Left cardiac atrium (tissue), 4 donors: ENCODE results near the gene AATK. TPM values are rescaled to one million over a fixed set of nuclear protein-coding genes. Genes with fewer than 3 reads are reported as not detected.

Source experiments
- ATAC-seq, 2 donors: fragments of 200-7000 bp; cut with Tn5 transposase; one replicate each; pipeline ENCODE4 v1.9.1; 2020; ENCODE audit warnings: mild to moderate bottlenecking in 2 of 2, moderate library complexity in 2 of 2
- DNase-seq: peaks from one replicate; pipeline ENCODE4 v3.0.0-alpha.2; 2020
- intact Hi-C, 2 donors: fragments of 100-400 bp; cut with DNase I; formaldehyde crosslinking; loops; one replicate each; pipeline versions ENCODE4 v1.14.1 to v1.15.1; 2022 to 2023
- total RNA-seq, 2 donors: library from RNA; stranded (reverse); fragmentation: NEBNext Ultra II Directional; extraction: Animal tissue kit (Norgen Biotek cat#: 25700); gene quantifications; one replicate each; pipeline ENCODE4 v1.2.1, GENCODE V29; 2021
- donor health status: DM: no; HTN: yes; CAD: no.
- donor health status: DM: no; HTN: yes; CAD: no; lungs with severe emphysema.
- donor health status: DM: yes; HTN: yes; CAD: no.
- donor health status: Dilated cardiomyopathy.

The AATK gene
- total RNA-seq, 2 donors from 2014 or later = 8.3 to 12.7 TPM

- intact Hi-C loops = no loop called here
- ATAC-seq = no peak
- no peak for DNase-seq
Observed at GRCh38 chr17:81198826-81199481, 32.9 kb upstream of the AATK start.

- no peak for DNase-seq
- no peak for ATAC-seq
- intact Hi-C loops = no loop called here
Observed at GRCh38 chr17:81197831-81198490, 31.9 kb upstream of the AATK start.

- ATAC-seq = no peak
- intact Hi-C loops = no loop called here
Observed at GRCh38 chr17:81197409-81197795, 31.4 kb upstream of the AATK start.

DNA sequence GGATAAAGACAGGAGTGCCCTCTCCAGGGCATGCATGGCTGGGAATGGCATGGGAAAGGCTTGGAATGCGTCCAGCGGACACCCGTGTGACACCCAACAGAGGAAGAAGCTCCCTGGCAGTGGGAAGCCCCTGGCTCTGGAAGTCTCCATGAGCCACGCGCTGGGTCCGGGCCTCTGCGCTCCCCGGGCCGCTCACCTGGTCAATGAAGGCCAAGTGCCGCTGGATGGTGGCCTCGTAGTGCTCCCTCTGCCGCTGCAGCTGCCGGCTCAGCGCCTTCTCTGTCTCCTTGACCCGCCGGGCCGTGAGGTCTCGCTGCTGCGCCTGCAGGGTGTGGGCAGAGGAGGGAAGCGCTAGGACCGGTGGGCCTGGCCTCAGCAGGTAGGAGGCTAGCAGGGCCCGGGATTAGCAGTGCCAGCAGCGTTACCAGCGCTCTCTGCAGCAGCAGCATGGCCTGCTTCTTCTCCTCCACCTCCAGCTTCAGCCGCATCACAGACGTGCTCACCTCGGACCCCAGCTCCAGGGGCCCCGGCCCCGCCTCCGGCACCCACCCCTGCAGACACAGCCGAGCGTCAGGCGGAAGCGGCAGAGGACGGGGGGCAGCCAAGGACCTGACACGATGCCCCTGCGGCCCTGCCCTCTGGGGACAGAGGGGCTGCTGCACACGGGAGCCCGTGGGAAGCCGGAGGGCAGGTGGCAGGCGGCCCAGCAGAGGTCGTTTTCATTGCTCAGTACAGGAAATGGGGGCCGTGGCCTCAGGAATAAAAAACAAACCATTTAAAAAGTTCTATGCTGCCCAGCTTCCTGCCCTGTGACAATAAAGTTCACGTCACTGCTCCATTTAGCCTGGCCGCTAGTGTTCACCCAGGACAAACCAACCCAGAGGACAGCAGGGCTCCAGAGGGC is 30.7 kb upstream of the AATK start:
- no peak for ATAC-seq
- no peak for DNase-seq
- intact Hi-C loops = no loop called here

More at GRCh38 chr17:81197409-81197795, 31.4 kb upstream of the AATK start:
- no peak for DNase-seq

- intact Hi-C loops = no loop called here
Observed at GRCh38 chr17:81195941-81196495, 30.0 kb upstream of the AATK start.

DNA sequence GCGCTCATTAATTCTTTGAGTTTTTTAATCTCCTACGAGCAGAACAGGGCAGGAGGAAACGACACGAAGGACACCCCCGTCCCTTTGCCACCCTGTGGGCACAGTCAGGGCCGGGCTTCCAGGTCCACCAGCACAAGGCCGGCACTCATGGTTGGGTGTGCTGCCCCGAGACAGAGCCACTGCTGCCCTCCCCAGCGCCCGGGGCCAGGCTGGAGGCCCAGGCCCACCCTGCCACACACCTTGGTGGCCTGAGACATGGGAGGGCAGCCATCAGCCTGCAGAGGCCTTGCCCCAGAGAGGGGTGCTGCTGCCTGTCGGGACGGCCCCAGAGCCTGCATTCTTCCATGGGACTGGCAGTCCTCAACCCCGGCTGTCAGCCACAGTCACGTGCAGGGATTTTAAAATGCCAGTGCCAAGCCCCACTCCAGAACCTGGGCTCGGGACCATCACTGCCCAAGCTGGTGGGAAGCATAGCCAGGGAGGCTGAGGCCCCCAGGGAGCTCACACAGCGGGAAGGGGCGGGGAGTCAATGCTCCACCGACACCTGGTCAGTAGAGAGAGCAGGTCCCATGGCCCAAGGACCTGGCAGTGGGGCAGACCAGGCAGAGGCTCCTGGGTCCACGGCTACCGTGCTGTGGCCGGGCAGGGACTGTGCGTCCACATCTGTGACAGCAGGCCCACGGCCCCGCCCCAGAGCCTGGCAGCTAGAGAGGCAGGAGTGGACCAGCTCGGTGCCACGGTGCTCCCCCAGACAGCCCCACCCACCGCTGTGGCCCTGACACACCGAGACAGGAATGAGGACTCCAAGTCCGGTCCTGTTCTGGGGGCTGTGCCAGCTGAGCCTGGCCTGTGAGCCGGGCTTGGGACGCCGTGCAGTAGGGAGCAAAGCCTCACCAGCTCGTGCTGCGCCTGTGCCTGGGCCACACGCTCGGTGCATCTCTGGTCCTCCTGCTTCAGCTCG is 29.2 kb upstream of the AATK start:
- intact Hi-C loops = no loop called here
- ATAC-seq (no peak), DNase-seq (no peak)

More at GRCh38 chr17:81195941-81196495, 30.0 kb upstream of the AATK start:
- ATAC-seq (no peak), DNase-seq (no peak)

DNA sequence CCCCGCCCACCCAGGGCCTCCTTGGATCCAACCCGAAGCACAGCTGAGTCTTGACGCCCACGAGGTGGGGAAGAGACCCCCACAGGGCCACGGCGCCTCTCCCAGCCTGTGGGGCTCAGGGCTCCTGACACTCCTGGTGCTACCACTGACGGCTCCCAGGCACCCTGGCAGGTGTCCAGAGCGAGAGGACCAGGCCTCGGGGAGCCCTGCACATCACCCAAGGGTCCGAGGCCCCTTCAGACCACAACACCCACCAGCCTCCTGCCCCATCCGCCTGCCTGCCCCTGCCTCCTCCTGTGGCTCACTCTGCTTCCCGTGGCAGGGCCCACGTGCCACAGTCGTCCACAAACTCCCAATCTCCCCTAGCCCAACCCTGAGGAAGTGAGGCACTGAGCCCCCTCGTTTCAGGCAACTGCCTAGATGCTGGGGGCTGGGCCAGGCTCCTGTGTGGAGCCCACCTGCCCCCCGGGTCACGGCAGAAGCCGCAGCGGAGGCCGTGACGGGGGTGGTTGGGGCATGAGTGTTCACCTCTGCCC is 28.3 kb upstream of the AATK start:
- intact Hi-C loops = no loop called here
- DNase-seq = no peak

GRCh38 chr17:81193470-81194224 is 27.6 kb upstream of the AATK start:
- DNase-seq (peak; percentile 54), ATAC-seq (no peak)
- intact Hi-C loops = no loop called here

More for the DNA sequence above, 28.3 kb upstream of the AATK start:
- ATAC-seq = no peak

- DNase-seq (no peak), ATAC-seq (no peak)
- intact Hi-C loops = no loop called here
Observed at GRCh38 chr17:81193051-81193410, 27.0 kb upstream of the AATK start.

- intact Hi-C loops = no loop called here
- no peak for DNase-seq
- ATAC-seq = no peak
Observed at GRCh38 chr17:81192386-81193050, 26.5 kb upstream of the AATK start.

- intact Hi-C loops = no loop called here
- ATAC-seq (no peak), DNase-seq (no peak)
Observed at GRCh38 chr17:81191646-81192045, 25.6 kb upstream of the AATK start.

- no peak for DNase-seq
- ATAC-seq = no peak
- intact Hi-C loops = no loop called here
Observed at GRCh38 chr17:81191116-81191515, 25.1 kb upstream of the AATK start.

DNA sequence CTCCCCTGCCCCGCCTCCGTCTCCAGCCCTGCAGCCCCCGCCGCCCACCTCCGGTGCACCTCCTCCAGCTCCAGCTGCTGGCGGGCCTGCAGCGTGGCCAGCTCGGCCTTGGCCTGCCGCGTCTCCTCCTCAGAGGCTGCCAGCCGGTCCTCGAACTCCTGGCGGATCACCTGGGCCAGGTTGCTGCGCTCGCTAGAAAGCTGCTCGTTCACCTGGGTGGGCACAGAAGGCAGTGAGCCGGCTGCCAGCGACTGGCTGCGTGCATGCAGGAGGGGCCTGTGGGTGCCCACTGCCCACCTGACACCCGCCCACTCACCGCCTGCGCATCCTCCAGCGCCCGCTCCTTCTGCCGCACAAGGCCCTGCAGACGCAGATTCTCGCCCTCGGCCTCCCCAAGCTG is 24.6 kb upstream of the AATK start:
- no peak for ATAC-seq

DNA sequence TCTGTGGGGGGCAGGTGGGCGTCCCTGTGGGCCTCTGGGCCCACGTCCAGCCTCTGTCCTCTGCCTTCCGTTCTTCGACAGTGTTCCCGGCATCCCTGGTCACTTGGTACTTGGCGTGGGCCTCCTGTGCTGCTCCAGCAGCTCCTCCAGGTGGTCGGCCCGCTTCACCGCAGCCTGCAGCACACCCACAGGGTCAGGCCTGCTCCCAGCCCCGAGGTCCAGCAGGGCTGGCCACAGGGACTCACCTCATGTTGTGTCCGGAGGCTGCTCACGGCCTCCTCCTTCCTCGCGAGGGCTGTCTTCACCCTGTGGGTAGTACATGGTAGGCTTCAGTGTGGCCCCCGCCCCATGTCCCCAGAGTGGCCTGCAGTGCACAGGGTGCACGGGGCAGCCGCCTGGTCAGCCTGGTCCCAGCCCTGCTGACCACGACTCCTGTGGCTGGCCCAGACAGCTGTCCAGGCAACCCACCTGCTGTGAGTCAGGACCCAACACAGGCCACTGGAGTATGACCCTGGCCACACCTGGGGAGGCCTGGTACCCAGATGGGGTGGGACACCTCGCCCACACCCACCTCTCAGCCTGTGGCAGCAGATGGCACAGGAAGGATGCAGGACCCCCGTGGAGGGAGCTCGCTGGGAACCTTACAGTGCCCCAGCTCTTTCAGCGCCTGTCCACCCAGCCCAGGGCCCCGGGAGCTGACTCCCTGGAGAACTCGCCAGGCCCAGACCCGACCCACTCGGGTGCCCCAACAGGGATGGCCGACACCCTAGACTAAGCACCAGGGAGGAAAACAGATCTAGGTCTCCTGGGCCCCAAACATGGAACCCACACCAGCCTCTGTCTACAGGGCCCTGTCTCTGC is 23.9 kb upstream of the AATK start:
- intact Hi-C loops = no loop called here
- ATAC-seq = no peak
- DNase-seq = no peak

More for the DNA sequence above, 24.6 kb upstream of the AATK start:
- peak; percentile 12 for DNase-seq
- intact Hi-C loops = no loop called here

DNA sequence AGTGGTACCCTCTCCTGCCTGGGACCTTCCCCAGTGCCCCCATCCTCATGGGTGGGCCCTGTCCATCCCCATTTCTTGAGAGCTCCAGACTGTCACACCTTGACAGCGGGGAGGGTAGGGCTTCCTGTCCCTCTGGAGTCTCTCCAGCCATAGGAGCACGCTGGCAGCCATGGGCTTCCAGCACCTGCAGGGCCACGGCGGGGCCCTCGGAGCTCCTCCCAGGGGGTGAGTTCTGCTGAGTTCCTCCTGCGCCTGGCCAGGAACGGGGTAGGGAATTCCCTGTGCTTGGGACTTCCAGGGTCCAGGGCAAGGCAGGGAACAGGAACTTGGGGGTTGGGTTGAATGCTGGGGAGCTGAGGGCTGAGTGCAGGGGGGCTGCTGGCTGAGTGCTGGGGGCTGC is 23.0 kb upstream of the AATK start:
- no peak for DNase-seq
- intact Hi-C loops = no loop called here

GRCh38 chr17:81188491-81188840 is 22.4 kb upstream of the AATK start:
- intact Hi-C loops = no loop called here
- DNase-seq = no peak
- ATAC-seq = no peak

More for the DNA sequence above, 23.0 kb upstream of the AATK start:
- no peak for ATAC-seq
